Measurements from ENCODE around the gene EZH1. TPM values are rescaled to one million over a fixed set of nuclear protein-coding genes. Genes with fewer than 3 reads are reported as not detected.

Gene EZH1
- total RNA-seq, 1 donor from 2014 or later = 37.6 TPM

- Mint-ChIP-seq H3K27ac (no peak overlapping the region), H3K27me3 (peaks cover 22% of the 10 kb centered on the region), H3K4me1 (ENCODE audit: unreplicated experiment) (peaks cover 12% of the 10 kb centered on the region), H3K4me3 (no peak overlapping the region), H3K9me3 (no peaks in the 10 kb centered on the region), H3K36me3 (no peaks in the 10 kb centered on the region)
- DNase-seq (ENCODE audit: extremely low spot score, unreplicated experiment) = no peak
- TF ChIP-seq, protein P1, sequence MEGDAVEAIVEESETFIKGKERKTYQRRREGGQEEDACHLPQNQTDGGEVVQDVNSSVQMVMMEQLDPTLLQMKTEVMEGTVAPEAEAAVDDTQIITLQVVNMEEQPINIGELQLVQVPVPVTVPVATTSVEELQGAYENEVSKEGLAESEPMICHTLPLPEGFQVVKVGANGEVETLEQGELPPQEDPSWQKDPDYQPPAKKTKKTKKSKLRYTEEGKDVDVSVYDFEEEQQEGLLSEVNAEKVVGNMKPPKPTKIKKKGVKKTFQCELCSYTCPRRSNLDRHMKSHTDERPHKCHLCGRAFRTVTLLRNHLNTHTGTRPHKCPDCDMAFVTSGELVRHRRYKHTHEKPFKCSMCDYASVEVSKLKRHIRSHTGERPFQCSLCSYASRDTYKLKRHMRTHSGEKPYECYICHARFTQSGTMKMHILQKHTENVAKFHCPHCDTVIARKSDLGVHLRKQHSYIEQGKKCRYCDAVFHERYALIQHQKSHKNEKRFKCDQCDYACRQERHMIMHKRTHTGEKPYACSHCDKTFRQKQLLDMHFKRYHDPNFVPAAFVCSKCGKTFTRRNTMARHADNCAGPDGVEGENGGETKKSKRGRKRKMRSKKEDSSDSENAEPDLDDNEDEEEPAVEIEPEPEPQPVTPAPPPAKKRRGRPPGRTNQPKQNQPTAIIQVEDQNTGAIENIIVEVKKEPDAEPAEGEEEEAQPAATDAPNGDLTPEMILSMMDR (conservative IDR thresholded peaks at IDR 0.05) = no peak
These were observed 22.7 kb upstream of the EZH1 start for GRCh38 chr17:42767512-42767911.

GRCh38 chr17:42766124-42766523, 21.3 kb upstream of the EZH1 start:
- TF ChIP-seq, protein P1 (conservative IDR thresholded peaks at IDR 0.05) = no peak
- no peak overlapping the region for H3K27ac Mint-ChIP-seq
- no peak overlapping the region for H3K4me3 Mint-ChIP-seq
- no peaks in the 10 kb centered on the region for H3K9me3 Mint-ChIP-seq
- H3K27me3 Mint-ChIP-seq = peaks cover 32% of the 10 kb centered on the region
- no peak for DNase-seq (ENCODE audit: extremely low spot score, unreplicated experiment)
- H3K36me3 Mint-ChIP-seq = no peaks in the 10 kb centered on the region
- peaks cover 12% of the 10 kb centered on the region for H3K4me1 Mint-ChIP-seq (ENCODE audit: unreplicated experiment)

GRCh38 chr17:42761638-42762037, 16.8 kb upstream of the EZH1 start:
- DNase-seq (ENCODE audit: extremely low spot score, unreplicated experiment) = no peak
- Mint-ChIP-seq H3K4me3 (peak overlapping the region; percentile 76), H3K9me3 (no peaks in the 10 kb centered on the region), H3K27ac (no peak overlapping the region), H3K4me1 (ENCODE audit: unreplicated experiment) (peaks cover 12% of the 10 kb centered on the region), H3K27me3 (peaks cover 54% of the 10 kb centered on the region), H3K36me3 (no peaks in the 10 kb centered on the region)
- TF ChIP-seq, protein P1 (conservative IDR thresholded peaks at IDR 0.05) = no peak

DNA sequence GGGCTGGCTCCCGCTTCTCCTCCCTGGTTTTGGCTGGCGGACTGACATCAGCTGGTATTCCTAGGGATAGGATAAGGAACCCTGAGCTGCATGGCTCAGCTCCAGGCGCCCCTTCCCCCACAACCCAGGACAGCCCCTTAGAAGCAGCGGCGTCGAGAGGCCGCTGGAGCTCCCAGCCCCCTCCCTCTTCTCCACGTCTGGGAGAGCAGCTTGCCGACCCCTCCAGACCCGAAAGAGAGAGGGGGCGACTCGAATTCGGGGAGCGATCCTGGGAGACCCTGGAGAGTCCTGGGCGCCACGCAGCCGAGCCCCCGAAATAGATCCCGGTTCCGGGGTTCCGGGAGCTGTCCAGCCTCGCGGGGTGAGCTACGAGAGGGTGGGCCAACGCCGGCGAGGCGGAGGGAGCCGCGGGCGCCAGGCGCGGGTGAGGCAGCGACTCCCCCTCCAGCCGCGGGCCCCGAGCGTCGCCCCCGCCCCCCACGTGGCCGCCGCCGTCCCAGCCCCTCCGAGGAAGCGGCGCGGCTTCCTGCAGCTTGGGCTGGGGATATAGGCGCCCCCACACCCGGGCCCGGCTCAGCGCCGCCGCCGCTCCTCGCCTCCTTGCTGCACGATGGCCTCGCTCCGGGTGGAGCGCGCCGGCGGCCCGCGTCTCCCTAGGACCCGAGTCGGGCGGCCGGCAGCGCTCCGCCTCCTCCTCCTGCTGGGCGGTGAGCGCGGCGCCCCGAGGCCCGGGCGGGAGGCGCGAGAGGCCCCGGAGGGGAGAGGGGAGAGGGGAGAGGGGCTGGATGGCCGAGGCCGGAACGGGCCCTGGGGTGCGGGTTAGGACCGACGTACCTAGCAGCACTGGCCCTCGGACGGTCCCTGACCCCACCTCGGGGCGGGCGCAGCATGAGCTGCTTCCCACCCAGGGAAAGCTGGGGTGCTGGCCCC, 16.1 kb upstream of the EZH1 start, which contains the start of gene RAMP2:
Gene RAMP2 (plus strand): TSS at position 576 of the 930 bp plus-strand sequence. CDS start 35 bp downstream, at position 611.
- H3K36me3 Mint-ChIP-seq = no peaks in the 10 kb centered on the region
- peak within 1 kb of the TSS; percentile 77 for H3K4me3 Mint-ChIP-seq
- DNase-seq (ENCODE audit: extremely low spot score, unreplicated experiment) = no peak
- peaks cover 12% of the 10 kb centered on the region for H3K4me1 Mint-ChIP-seq (ENCODE audit: unreplicated experiment)
- H3K27ac Mint-ChIP-seq = no peak within 1 kb of the TSS
- peaks cover 58% of the 10 kb centered on the region for H3K27me3 Mint-ChIP-seq
- TF ChIP-seq, protein P1 (conservative IDR thresholded peaks at IDR 0.05) = no peak
- H3K9me3 Mint-ChIP-seq = no peaks in the 10 kb centered on the region

DNA sequence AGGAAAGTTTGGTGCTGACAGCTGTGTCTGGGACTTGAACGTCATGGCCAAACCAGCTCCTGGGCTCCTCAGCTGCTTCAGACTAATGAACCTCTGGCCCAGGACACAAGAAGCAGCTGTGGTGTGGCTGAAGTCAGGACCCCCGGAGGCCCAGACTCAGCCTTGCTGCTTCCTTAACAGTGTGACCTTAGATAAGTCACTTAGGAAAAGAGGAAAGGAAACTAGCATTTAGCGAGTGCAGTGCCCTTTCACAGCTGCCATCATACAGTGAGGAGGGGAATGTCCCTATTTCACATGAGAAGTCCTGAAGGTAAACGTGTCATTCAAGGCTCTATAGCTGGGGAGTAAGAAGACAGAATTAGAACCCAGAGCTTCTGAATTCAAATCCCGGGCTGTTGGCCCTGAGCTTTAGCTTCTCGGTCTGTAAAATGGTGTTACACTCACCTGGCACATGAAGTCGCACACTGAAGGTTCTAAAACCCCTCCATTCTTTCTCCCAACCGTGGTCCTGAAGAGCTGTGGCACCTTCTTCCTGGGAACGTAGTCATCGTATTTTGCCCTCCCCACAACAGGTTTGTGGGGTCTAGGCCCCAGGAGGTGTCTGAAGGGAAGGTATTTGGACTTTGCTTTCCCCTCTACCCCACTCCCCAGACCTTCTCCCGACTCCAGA, 15.3 kb upstream of the EZH1 start:
- H3K4me1 Mint-ChIP-seq (ENCODE audit: unreplicated experiment) = peaks cover 12% of the 10 kb centered on the region
- peak overlapping the region; percentile 77 for H3K4me3 Mint-ChIP-seq
- TF ChIP-seq, protein P1 (conservative IDR thresholded peaks at IDR 0.05) = no peak
- no peaks in the 10 kb centered on the region for H3K9me3 Mint-ChIP-seq
- H3K27ac Mint-ChIP-seq = no peak overlapping the region
- no peak for DNase-seq (ENCODE audit: extremely low spot score, unreplicated experiment)
- no peaks in the 10 kb centered on the region for H3K36me3 Mint-ChIP-seq
- peaks cover 59% of the 10 kb centered on the region for H3K27me3 Mint-ChIP-seq

Measured in type B pancreatic cell (in vitro differentiated cells).